IPS-15b (cell line): ENCODE results near the gene ST3GAL4.

Experiments used
- H3K27me3 ChIP-seq: one replicate; pipeline ENCODE4 v1.6.1; 2013; ENCODE audit warnings: low read length; ENCODE audit not compliant: control insufficient read depth, insufficient read depth
- H3K36me3 ChIP-seq: one replicate; pipeline ENCODE4 v1.6.1; 2013; ENCODE audit warnings: low read length; ENCODE audit not compliant: control insufficient read depth, insufficient read depth
- H3K4me1 ChIP-seq: one replicate; pipeline ENCODE4 v1.6.1; 2013; ENCODE audit warnings: mild to moderate bottlenecking, low read length; ENCODE audit not compliant: control insufficient read depth, insufficient read depth
- H3K4me3 ChIP-seq: one replicate; pipeline ENCODE4 v1.5.1; 2013; ENCODE audit warnings: low read depth, low read length
- H3K9ac ChIP-seq: one replicate; pipeline ENCODE4 v1.6.1; 2013; ENCODE audit warnings: low read depth, mild to moderate bottlenecking, low read length
- H3K9me3 ChIP-seq: one replicate; pipeline ENCODE4 v1.6.1; 2013; ENCODE audit warnings: mild to moderate bottlenecking, low read length; ENCODE audit not compliant: control insufficient read depth, insufficient read depth

Gene ST3GAL4

GRCh38 chr11:126400019-126400418 is 44.5 kb downstream of the ST3GAL4 start:
- Histone ChIP-seq H3K36me3 (no peaks in the 10 kb centered on the region), H3K9ac (no peak overlapping the region), H3K9me3 (no peaks in the 10 kb centered on the region), H3K27me3 (no peaks in the 10 kb centered on the region), H3K4me1 (peaks cover 17% of the 10 kb centered on the region), H3K4me3 (no peak overlapping the region)

- Histone ChIP-seq H3K36me3 (no peaks in the 10 kb centered on the region), H3K4me1 (peaks cover 17% of the 10 kb centered on the region), H3K9ac (no peak overlapping the region), H3K27me3 (no peaks in the 10 kb centered on the region), H3K4me3 (no peak overlapping the region), H3K9me3 (no peaks in the 10 kb centered on the region)
Measured at GRCh38 chr11:126400479-126400878, 45.0 kb downstream of the ST3GAL4 start.

- Histone ChIP-seq H3K36me3 (peaks cover 2% of the 10 kb centered on the region), H3K9ac (no peak overlapping the region), H3K27me3 (no peaks in the 10 kb centered on the region), H3K9me3 (no peaks in the 10 kb centered on the region), H3K4me1 (peaks cover 17% of the 10 kb centered on the region), H3K4me3 (no peak overlapping the region)
Measured at GRCh38 chr11:126403022-126403581, 47.6 kb downstream of the ST3GAL4 start.

- Histone ChIP-seq H3K36me3 (peaks cover 2% of the 10 kb centered on the region), H3K9ac (no peak overlapping the region), H3K4me1 (peaks cover 17% of the 10 kb centered on the region), H3K27me3 (no peaks in the 10 kb centered on the region), H3K9me3 (no peaks in the 10 kb centered on the region), H3K4me3 (no peak overlapping the region)
Measured at GRCh38 chr11:126403658-126404057, 48.2 kb downstream of the ST3GAL4 start.

- Histone ChIP-seq H3K4me3 (no peak overlapping the region), H3K27me3 (no peaks in the 10 kb centered on the region), H3K4me1 (peaks cover 17% of the 10 kb centered on the region), H3K36me3 (peaks cover 2% of the 10 kb centered on the region), H3K9ac (no peak overlapping the region), H3K9me3 (no peaks in the 10 kb centered on the region)
Measured at GRCh38 chr11:126404367-126404766, 48.9 kb downstream of the ST3GAL4 start.

- H3K4me3 ChIP-seq: no peak overlapping the region
- peaks cover 2% of the 10 kb centered on the region for H3K36me3 ChIP-seq
- H3K9me3 ChIP-seq: no peaks in the 10 kb centered on the region
- H3K9ac ChIP-seq: no peak overlapping the region
- no peaks in the 10 kb centered on the region for H3K27me3 ChIP-seq
- H3K4me1 ChIP-seq: peaks cover 17% of the 10 kb centered on the region
Measured at GRCh38 chr11:126405374-126405773, 49.9 kb downstream of the ST3GAL4 start.

- peaks cover 2% of the 10 kb centered on the region for H3K36me3 ChIP-seq
- H3K9ac ChIP-seq: no peak overlapping the region
Measured at GRCh38 chr11:126405906-126406305, 50.4 kb downstream of the ST3GAL4 start.

GRCh38 chr11:126406368-126406767 is 50.9 kb downstream of the ST3GAL4 start:
- no peak overlapping the region for H3K4me3 ChIP-seq
- peaks cover 17% of the 10 kb centered on the region for H3K4me1 ChIP-seq
- peaks cover 2% of the 10 kb centered on the region for H3K36me3 ChIP-seq
- H3K9ac ChIP-seq: no peak overlapping the region
- no peaks in the 10 kb centered on the region for H3K9me3 ChIP-seq
- no peaks in the 10 kb centered on the region for H3K27me3 ChIP-seq

More at GRCh38 chr11:126405906-126406305, 50.4 kb downstream of the ST3GAL4 start:
- no peaks in the 10 kb centered on the region for H3K9me3 ChIP-seq
- H3K27me3 ChIP-seq: no peaks in the 10 kb centered on the region
- no peak overlapping the region for H3K4me3 ChIP-seq
- peaks cover 17% of the 10 kb centered on the region for H3K4me1 ChIP-seq

- Histone ChIP-seq H3K4me3 (no peak overlapping the region), H3K27me3 (no peaks in the 10 kb centered on the region), H3K36me3 (peaks cover 2% of the 10 kb centered on the region), H3K9ac (no peak overlapping the region), H3K4me1 (peaks cover 17% of the 10 kb centered on the region), H3K9me3 (no peaks in the 10 kb centered on the region)
Measured at GRCh38 chr11:126407101-126407521, 51.6 kb downstream of the ST3GAL4 start.

GRCh38 chr11:126407682-126408288 is 52.3 kb downstream of the ST3GAL4 start:
- H3K36me3 ChIP-seq: peaks cover 2% of the 10 kb centered on the region
- H3K9ac ChIP-seq: no peak overlapping the region
- no peak overlapping the region for H3K4me3 ChIP-seq
- H3K4me1 ChIP-seq: peaks cover 15% of the 10 kb centered on the region
- H3K9me3 ChIP-seq: no peaks in the 10 kb centered on the region
- H3K27me3 ChIP-seq: no peaks in the 10 kb centered on the region

- H3K9me3 ChIP-seq: no peaks in the 10 kb centered on the region
- H3K4me1 ChIP-seq: peaks cover 7% of the 10 kb centered on the region
- H3K27me3 ChIP-seq: no peaks in the 10 kb centered on the region
- no peak overlapping the region for H3K9ac ChIP-seq
- H3K4me3 ChIP-seq: no peak overlapping the region
- peaks cover 2% of the 10 kb centered on the region for H3K36me3 ChIP-seq
Measured at GRCh38 chr11:126408496-126408895, 53.0 kb downstream of the ST3GAL4 start.

- H3K36me3 ChIP-seq: peaks cover 2% of the 10 kb centered on the region
- no peak overlapping the region for H3K9ac ChIP-seq
- H3K4me3 ChIP-seq: no peak overlapping the region
- no peaks in the 10 kb centered on the region for H3K27me3 ChIP-seq
- H3K9me3 ChIP-seq: no peaks in the 10 kb centered on the region
- peaks cover 3% of the 10 kb centered on the region for H3K4me1 ChIP-seq
Measured at GRCh38 chr11:126408901-126409619, 53.6 kb downstream of the ST3GAL4 start.
